ENCODE data around the gene SFT2D1. TPM values are rescaled to one million over a fixed set of nuclear protein-coding genes. Genes with fewer than 3 reads are reported as not detected.
"Not testable (repeated sequence)": the region's sequence is repeated elsewhere in the genome, so short reads cannot be mapped to it uniquely, and the experiment has no call there.

Gene SFT2D1
- total RNA-seq, 1 donor from 2014 or later = 20.0 TPM

GRCh38 chr6:166365221-166365620 lies 22.9 kb upstream of the SFT2D1 start:
- FAIRE-seq (no peak), DNase-seq (ENCODE audit: low spot score in 2 of 2) (peak in 1 of 2 donors; percentile 50)

DNA sequence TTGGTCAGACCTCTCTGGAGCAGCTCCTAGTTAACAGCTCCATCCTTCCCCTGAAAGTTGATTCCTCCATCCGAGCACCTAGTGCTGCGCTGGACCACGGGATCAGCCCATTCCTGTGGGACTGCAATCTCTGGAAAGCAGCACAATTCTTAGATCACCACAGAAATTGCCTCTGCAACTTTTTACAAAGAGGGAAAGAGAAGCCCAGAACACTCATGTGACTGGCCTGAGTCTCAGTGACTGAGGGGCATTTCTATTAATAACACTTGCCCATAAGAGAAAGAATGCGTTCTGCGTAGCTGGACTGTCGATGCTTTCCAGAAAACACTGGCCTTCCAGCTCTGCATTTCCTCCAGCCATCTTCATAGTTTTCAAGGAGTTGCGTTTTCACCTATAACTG lies 22.1 kb upstream of the SFT2D1 start:
- FAIRE-seq = no peak
- no peak for DNase-seq (ENCODE audit: low spot score in 2 of 2)

- not testable (repeated sequence) for DNase-seq (ENCODE audit: low spot score in 2 of 2); FAIRE-seq
Measured at GRCh38 chr6:166362427-166362826, 20.1 kb upstream of the SFT2D1 start.

GRCh38 chr6:166361077-166361429 lies 18.7 kb upstream of the SFT2D1 start:
- FAIRE-seq = no peak

GRCh38 chr6:166360243-166361076 lies 18.1 kb upstream of the SFT2D1 start:
- no peak for FAIRE-seq
- DNase-seq (ENCODE audit: low spot score in 2 of 2) = no peak

More at GRCh38 chr6:166361077-166361429, 18.7 kb upstream of the SFT2D1 start:
- DNase-seq (ENCODE audit: low spot score in 2 of 2) = no peak

DNA sequence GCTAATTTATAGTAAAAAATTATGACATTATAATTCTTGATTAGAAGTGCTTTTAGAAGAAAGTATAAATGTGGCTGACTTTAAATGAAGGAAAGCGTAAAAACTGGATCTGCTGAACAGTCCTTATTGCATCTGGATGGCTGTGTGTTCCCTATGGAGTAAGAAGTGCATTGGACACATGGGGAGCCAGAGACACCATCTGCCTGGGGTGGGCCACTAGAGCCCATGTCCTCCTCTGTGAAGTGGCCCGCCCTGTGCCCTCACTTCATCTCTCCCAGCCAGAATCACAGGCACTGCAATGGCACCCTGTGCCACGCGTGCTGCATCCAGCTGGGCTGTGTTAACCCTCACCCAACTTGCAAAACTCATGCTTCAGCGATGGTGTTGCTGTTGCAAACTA lies 13.2 kb upstream of the SFT2D1 start:
- DNase-seq (ENCODE audit: low spot score in 2 of 2) = no peak
- no peak for FAIRE-seq

DNA sequence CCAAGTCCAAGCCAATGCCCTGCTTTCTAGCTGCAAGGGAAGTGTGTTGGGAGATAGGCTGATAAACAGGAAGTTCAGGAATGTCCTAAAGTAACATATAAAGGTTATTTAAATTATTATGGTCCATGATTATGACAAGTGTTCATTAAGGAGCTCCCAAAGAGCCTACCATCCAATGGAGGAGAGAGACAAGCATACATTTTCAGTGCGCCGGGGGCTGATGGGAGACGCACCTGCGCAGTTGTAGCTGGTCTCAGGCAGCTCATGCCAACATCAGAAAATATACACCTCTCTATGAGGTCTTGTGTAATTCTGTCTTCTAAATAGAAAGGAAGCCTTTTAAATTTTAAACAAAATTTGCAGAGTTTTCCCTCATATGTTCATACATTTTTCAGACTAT lies 12.6 kb upstream of the SFT2D1 start:
- DNase-seq (ENCODE audit: low spot score in 2 of 2) = no peak
- no peak for FAIRE-seq

DNA sequence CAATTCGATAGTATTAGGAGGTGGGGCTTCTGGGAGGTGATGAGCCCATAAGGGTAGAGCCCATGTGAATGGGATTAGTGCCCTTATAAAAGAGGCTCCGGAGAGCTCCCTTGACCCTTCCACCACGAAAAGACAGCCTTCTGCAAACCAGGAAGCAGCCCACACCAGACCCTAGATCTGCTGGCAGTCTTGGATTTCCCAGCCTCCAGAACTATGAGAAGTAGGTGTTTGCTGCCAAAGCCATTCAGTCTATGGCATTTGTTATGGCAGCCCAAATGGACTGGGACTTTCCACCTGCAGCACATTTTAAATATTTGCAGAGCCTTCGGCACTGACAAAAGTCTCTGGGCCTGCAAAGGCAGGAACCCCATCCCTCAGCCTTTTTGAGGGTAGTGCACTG lies 11.8 kb upstream of the SFT2D1 start:
- DNase-seq (ENCODE audit: low spot score in 2 of 2) = no peak

GRCh38 chr6:166353507-166353906 lies 11.2 kb upstream of the SFT2D1 start:
- DNase-seq (ENCODE audit: low spot score in 2 of 2) = no peak
- FAIRE-seq = no peak

More for the DNA sequence above, 11.8 kb upstream of the SFT2D1 start:
- no peak for FAIRE-seq

DNA sequence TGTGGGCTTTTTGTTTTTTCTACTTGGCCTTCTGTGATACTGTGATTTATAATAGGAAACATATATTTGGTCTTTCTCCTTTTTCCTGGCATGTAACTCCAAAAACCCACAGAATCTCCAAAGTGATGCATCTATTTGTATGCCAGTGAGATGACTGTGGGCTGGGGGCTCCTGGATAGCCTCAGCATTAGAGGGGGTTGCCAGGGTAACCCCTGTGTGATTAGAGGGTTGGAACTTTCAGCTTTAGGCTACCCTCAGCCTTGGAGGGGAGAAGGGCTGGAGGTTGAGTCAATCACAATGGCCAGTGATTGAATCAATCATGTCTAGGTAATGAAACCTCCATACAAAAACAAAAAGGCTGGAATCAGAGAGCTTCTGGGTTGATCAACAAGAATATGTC lies 10.6 kb upstream of the SFT2D1 start:
- FAIRE-seq = no peak
- DNase-seq (ENCODE audit: low spot score in 2 of 2) = no peak

GRCh38 chr6:166351715-166352285 lies 9.5 kb upstream of the SFT2D1 start:
- DNase-seq (ENCODE audit: low spot score in 2 of 2) (no peak), FAIRE-seq (no peak)

DNA sequence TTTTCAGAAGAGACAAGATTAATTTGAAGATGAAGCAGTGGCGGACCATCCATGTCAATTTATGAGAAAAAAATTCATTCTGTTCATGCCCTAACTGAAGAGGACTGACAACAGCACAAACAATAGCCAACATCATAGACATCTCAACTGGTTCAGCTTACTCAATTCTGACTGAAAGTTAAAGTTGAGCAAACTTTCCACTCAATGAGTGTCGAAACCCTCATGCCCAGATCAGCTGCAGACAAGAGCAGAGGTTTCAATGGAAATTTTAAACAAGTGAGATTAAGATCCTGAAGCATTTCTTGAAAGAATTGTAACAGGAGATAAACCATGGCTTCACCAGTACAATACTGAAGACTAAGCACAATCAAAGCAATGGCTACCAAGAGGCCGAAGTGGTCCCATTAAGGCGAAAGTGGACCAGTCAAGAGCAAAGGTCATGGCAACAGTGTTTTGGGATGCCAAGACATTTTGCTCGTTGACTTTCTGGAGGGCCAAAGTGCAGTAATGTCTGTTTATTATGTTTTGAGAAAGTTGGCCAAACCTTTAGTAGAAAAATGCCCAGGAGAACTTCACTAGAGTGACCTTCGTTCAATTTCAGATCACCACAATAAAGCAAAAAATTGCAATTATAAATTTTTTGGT lies 6.1 kb upstream of the SFT2D1 start:
- FAIRE-seq (no peak), DNase-seq (ENCODE audit: low spot score in 2 of 2) (no peak)

GRCh38 chr6:166346965-166347364 lies 4.6 kb upstream of the SFT2D1 start:
- DNase-seq (ENCODE audit: low spot score in 2 of 2) = no peak
- no peak for FAIRE-seq

DNA sequence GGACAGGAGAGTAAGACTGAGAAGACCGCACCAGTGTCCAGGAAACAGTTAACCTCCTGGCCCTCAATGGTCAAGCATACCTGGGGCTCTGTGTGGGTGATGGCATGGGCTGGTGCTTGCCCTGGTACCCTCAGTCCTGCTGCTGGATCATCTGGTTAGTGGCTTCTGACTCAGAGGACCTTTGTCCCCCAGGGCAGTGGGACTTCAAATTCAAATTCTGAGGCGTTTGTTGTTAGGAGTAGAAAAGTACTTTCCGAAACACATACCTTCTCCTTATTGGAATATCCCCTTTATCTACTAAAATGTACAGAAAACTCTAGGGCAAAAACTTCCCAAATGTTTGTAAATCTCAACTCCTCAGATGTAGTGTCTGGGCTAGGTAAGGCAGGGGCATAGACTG lies 4.1 kb upstream of the SFT2D1 start:
- FAIRE-seq (no peak), DNase-seq (ENCODE audit: low spot score in 2 of 2) (no peak)

GRCh38 chr6:166345672-166346071 lies 3.3 kb upstream of the SFT2D1 start:
- DNase-seq (ENCODE audit: low spot score in 2 of 2); FAIRE-seq: not testable (repeated sequence)

DNA sequence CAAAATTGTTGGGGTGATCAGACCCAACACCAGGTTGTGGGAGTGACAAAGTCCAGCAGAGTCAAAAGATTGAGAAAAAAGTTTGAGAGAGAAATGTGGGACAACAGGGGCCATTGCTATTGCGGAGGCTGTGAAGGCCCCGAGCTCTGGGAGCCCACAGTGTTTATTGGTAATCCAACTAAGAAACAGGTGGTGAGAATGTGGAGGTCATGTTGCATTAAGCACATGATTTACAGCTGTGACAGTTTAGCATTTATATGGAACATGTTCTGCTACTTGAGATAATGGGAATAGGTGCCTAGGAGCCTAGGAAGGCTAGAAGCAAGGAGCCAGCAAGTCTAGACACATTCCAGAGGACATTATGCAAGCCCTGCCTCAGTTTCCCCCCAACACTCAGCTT lies 2.6 kb upstream of the SFT2D1 start:
- DNase-seq (ENCODE audit: low spot score in 2 of 2); FAIRE-seq: not testable (repeated sequence)

- DNase-seq (ENCODE audit: low spot score in 2 of 2) (no peak), FAIRE-seq (no peak)
Measured at GRCh38 chr6:166344240-166344639, 1.9 kb upstream of the SFT2D1 start.

DNA sequence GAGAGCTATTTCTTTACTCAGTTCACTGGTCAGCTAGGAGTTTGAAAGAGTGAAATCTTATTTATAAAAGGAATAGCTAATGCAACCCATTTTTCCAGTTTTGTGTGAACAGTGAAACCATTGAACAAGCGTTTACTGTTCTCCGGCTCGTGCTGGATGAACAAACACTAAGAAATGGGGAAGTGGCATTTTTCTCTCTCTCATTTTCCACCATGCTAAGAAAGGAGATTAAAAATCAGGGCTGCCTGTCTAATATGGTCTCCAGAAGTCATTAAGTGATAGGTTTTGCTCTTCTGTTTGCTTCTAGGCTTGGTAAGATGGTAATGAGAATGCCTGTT lies 774 bp upstream of the SFT2D1 start:
- FAIRE-seq (no peak), DNase-seq (ENCODE audit: low spot score in 2 of 2) (no peak)

GRCh38 chr6:166341977-166342348 lies 382 bp downstream of the SFT2D1 start:
- DNase-seq (ENCODE audit: low spot score in 2 of 2) (no peak), FAIRE-seq (no peak)

- FAIRE-seq (no peak), DNase-seq (ENCODE audit: low spot score in 2 of 2) (no peak)
Measured at GRCh38 chr6:166341464-166341863, 881 bp downstream of the SFT2D1 start.

DNA sequence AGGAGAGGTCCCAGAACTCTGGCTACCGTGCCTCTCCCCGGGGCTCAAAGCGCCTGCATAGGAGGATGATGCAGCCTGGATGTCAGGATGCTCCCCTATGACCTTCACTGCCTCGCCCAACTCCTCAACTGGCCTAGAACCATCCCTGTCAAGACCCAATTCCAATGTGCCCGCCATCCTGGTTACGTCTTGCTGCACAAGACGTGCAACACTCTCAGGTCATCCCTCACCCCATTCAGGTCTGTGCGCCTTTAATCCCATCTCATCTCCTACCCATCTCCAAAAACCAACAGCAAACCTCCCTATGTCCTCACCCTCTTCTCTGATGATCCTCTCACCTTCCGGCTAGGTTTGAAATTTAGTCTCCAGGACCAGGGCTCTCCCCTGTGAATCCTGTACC lies 3.5 kb downstream of the SFT2D1 start:
- DNase-seq (ENCODE audit: low spot score in 2 of 2) = no peak
- no peak for FAIRE-seq

GRCh38 chr6:166336847-166337246 lies 5.5 kb downstream of the SFT2D1 start:
- no peak for FAIRE-seq

More at GRCh38 chr6:166336847-166337246, 5.5 kb downstream of the SFT2D1 start:
- no peak for DNase-seq (ENCODE audit: low spot score in 2 of 2)

All from frontal cortex (tissue), 4 donors.